ENCODE measurements around the gene SLC6A12. TPM values are rescaled to one million over a fixed set of nuclear protein-coding genes. Genes with fewer than 3 reads are reported as not detected.
"Not testable (repeated sequence)": the region's sequence is repeated elsewhere in the genome, so short reads cannot be mapped to it uniquely, and the experiment has no call there.

SLC6A12 gene
- total and polyA plus RNA-seq, 4 experiments from 2014 or later, result 0.33 to 0.49 TPM; not detected in 2

DNA sequence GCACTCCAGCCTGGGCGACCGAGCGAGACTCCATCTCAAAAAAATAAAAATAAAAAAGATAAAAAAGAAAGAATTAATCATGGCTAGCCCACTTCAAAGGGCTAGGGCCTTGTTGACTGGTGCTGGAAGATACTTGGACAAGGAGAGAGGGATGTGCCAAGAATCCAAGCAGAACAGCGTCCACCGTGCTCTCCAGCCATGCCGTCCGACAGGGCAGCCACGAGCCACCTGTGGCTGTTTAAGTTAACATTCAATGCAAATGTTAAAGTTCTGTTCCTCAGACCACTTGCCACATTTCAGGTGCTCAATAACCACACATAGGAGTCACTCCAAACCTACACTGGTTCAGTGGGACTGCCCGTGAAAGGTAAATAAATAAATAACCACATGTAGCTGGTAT is 27.3 kb upstream of the SLC6A12 start:
- intact Hi-C loops (cut with micrococcal nuclease), result no loop called here
- no peaks in the 10 kb centered on the region for H3K36me3 ChIP-seq (ENCODE audit: insufficient read depth, low read length)
- CTCF ChIA-PET (ENCODE audit: partially characterized antibody), result no interaction called here
- Mint-ChIP-seq H3K9me3 (peaks cover 0 to 42% (median 11%) of the 10 kb centered on the region in 8 donors), H3K4me1 (no peaks in the 10 kb centered on the region), H3K4me3 (no peak overlapping the region), H3K36me3 (peaks cover 7% of the 10 kb centered on the region in 2 donors), H3K27ac (no peak overlapping the region), H3K27me3 (peaks cover 9 to 24% of the 10 kb centered on the region in 2 donors)
- no peak for DNase-seq
- no peaks in the 10 kb centered on the region for H3K4me1 ChIP-seq (ENCODE audit: insufficient read depth, low read length)
- no peak overlapping the region for H3K27ac ChIP-seq (ENCODE audit: low read depth, low read length)
- POLR2A ChIA-PET (ENCODE audit: partially characterized antibody), result no interaction called here
- no peaks in the 10 kb centered on the region for H3K9me3 ChIP-seq (ENCODE audit: control insufficient read depth in 1 of 2, low read length in 2 of 2)
- H3K27me3 ChIP-seq (ENCODE audit: insufficient read depth, low read length), result no peaks in the 10 kb centered on the region
- H3K4me3 ChIP-seq (ENCODE audit: low read length in 2 of 2), result no peak overlapping the region

DNA sequence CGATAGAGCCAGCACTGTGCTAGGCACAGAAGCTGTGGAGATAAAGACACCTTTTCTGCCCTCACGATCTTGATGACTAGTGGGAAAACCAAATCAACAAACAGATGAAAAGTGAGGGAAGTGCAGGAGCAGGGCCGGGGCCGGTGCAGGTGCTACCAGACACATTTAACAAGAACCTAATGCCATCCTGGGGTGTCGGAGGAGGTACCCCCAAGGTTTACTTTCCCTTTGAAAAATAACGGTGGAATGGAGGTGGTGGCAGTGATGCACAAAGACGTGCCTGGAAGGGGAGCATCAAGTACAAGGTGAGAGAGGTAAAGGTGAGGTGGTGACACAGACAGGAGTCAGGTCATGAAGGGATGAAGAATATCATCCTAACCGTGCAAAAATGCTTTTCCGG is 26.6 kb upstream of the SLC6A12 start:
- CTCF ChIA-PET (ENCODE audit: partially characterized antibody), result no interaction called here
- Histone ChIP-seq H3K9me3 (ENCODE audit: control insufficient read depth in 1 of 2, low read length in 2 of 2) (no peaks in the 10 kb centered on the region), H3K4me1 (ENCODE audit: insufficient read depth, low read length) (no peaks in the 10 kb centered on the region), H3K36me3 (ENCODE audit: insufficient read depth, low read length) (no peaks in the 10 kb centered on the region), H3K27me3 (ENCODE audit: insufficient read depth, low read length) (no peaks in the 10 kb centered on the region), H3K27ac (ENCODE audit: low read depth, low read length) (no peak overlapping the region), H3K4me3 (ENCODE audit: low read length in 2 of 2) (no peak overlapping the region)
- no peaks in the 10 kb centered on the region for H3K4me1 Mint-ChIP-seq
- peaks cover 10% of the 10 kb centered on the region in 2 donors for H3K36me3 Mint-ChIP-seq
- POLR2A ChIA-PET (ENCODE audit: partially characterized antibody), result no interaction called here
- DNase-seq, result no peak
- no peak overlapping the region for H3K27ac Mint-ChIP-seq
- peaks cover 9 to 26% of the 10 kb centered on the region in 2 donors for H3K27me3 Mint-ChIP-seq
- intact Hi-C loops (cut with micrococcal nuclease), result no loop called here
- H3K9me3 Mint-ChIP-seq, result peaks cover 0 to 48% (median 18%) of the 10 kb centered on the region in 8 donors
- no peak overlapping the region for H3K4me3 Mint-ChIP-seq

DNA sequence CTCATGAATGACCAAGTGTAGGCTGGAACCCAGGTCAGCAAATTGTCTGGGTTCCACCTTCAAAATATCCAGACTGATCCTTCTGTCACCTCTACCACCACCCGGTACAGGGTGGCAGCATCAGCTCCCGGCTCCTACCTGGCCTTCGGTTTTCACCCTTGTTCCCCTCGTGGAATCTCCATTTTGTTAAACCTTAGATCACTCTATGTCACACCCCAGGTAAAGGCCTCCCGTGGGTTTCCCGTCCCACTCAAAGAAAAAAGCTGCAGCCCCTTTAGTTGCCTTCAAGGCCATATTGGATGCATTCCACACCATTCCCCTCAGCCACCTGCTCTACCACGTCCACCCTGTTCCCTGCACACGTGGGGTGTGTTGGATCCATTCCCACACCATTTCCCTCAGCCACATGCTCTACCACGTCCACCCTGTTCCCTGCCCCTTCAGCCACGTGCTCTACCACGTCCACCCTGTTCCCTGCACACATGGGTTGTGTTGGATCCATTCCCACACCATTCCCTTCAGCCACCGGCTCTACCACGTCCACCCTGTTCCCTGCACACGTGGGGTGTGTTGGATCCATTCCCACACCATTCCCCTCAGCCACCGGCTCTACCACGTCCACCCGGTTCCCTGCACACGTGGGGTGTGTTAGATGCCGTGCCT is 24.9 kb upstream of the SLC6A12 start:
- CTCF ChIA-PET (ENCODE audit: partially characterized antibody), result no interaction called here
- H3K4me3 Mint-ChIP-seq, result no peak overlapping the region

DNA sequence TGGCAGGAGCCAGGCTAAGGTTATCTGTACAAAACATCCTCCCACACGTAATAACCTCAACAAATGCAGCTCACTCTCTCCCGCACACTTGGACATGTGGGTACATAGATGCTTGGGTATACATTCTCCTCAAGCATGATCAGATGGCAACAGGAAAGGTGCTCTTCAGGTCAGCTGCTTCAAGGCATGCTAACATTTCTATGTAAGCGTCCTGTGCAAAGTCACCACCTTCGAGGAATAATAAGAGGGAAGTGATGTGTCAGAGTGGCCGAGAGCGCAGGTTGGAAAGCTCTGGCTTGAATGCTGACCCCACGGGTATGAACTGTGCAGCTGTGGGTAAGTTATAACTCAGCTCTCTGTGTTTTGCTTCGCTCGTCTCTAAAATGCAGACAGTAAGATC is 24.2 kb upstream of the SLC6A12 start:
- Histone ChIP-seq H3K4me3 (ENCODE audit: low read length in 2 of 2) (no peak overlapping the region), H3K27ac (ENCODE audit: low read depth, low read length) (no peak overlapping the region), H3K9me3 (ENCODE audit: control insufficient read depth in 1 of 2, low read length in 2 of 2) (no peaks in the 10 kb centered on the region), H3K27me3 (ENCODE audit: insufficient read depth, low read length) (no peaks in the 10 kb centered on the region), H3K36me3 (ENCODE audit: insufficient read depth, low read length) (no peaks in the 10 kb centered on the region), H3K4me1 (ENCODE audit: insufficient read depth, low read length) (no peaks in the 10 kb centered on the region)
- Mint-ChIP-seq H3K27ac (no peak overlapping the region), H3K4me1 (no peaks in the 10 kb centered on the region), H3K4me3 (no peak overlapping the region), H3K9me3 (peaks cover 0 to 44% (median 22%) of the 10 kb centered on the region in 8 donors), H3K36me3 (peaks cover 3 to 7% of the 10 kb centered on the region in 2 donors), H3K27me3 (peaks cover 6 to 25% of the 10 kb centered on the region in 2 donors)
- intact Hi-C loops (cut with micrococcal nuclease), result no loop called here
- CTCF ChIA-PET (ENCODE audit: partially characterized antibody), result no interaction called here
- POLR2A ChIA-PET (ENCODE audit: partially characterized antibody), result no interaction called here
- no peak for DNase-seq

More for the DNA sequence above, 24.9 kb upstream of the SLC6A12 start:
- Histone ChIP-seq H3K36me3 (ENCODE audit: insufficient read depth, low read length) (no peaks in the 10 kb centered on the region), H3K4me1 (ENCODE audit: insufficient read depth, low read length) (no peaks in the 10 kb centered on the region), H3K4me3 (ENCODE audit: low read length in 2 of 2) (no peak overlapping the region), H3K27me3 (ENCODE audit: insufficient read depth, low read length) (no peaks in the 10 kb centered on the region), H3K9me3 (ENCODE audit: control insufficient read depth in 1 of 2, low read length in 2 of 2) (no peaks in the 10 kb centered on the region), H3K27ac (ENCODE audit: low read depth, low read length) (no peak overlapping the region)
- no peak for DNase-seq
- peaks cover 0 to 45% (median 22%) of the 10 kb centered on the region in 8 donors for H3K9me3 Mint-ChIP-seq
- peaks cover 5 to 7% of the 10 kb centered on the region in 2 donors for H3K36me3 Mint-ChIP-seq
- intact Hi-C loops (cut with micrococcal nuclease), result no loop called here
- H3K27ac Mint-ChIP-seq, result no peak overlapping the region
- POLR2A ChIA-PET (ENCODE audit: partially characterized antibody), result no interaction called here
- H3K4me1 Mint-ChIP-seq, result no peaks in the 10 kb centered on the region
- H3K27me3 Mint-ChIP-seq, result peaks cover 8 to 24% of the 10 kb centered on the region in 2 donors

DNA sequence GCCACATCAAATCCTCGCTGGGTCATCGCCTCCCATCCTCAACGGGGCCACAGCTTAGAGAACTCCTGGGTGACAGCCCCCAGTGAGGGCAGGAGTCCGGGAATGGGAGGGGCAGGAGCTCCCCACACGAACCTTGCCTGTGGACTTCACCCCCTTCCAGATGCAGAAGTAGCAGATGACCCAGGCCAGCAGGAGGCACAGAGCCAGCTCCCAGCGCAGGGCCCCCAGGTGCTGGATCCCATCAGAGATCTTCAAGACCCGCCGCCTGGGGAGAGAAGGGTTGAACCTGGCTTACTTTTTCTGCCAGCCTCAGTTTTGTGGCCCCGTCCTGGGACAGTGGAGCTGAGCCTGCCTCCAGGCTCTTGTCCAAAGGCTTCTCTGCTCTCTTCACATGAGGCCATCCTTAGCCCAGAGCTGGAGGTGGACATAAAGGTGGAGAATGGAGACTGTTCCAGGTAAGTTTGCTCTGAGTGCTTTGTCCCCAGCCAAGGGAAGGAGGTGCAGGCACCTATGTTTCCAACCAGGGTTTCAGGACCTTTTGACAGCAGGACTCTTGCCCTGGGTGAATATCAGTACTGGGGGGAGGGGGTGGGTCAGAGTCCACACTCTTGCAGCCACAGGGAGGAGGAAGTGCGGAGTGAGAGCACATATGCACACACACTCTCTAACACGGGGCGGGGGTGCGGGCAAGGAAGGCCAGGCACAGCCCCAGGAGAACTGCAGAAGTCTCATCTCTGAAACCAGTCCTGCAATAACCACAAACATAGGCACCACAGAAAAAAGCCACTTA is 23.3 kb upstream of the SLC6A12 start:
- peaks cover 0 to 41% (median 22%) of the 10 kb centered on the region in 8 donors for H3K9me3 Mint-ChIP-seq
- no peaks in the 10 kb centered on the region for H3K36me3 ChIP-seq (ENCODE audit: insufficient read depth, low read length)
- H3K27me3 ChIP-seq (ENCODE audit: insufficient read depth, low read length), result no peaks in the 10 kb centered on the region
- POLR2A ChIA-PET (ENCODE audit: partially characterized antibody), result no interaction called here
- peaks cover 3 to 7% of the 10 kb centered on the region in 2 donors for H3K36me3 Mint-ChIP-seq
- H3K27me3 Mint-ChIP-seq, result peaks cover 7 to 24% of the 10 kb centered on the region in 2 donors
- intact Hi-C loops (cut with micrococcal nuclease), result no loop called here
- no peaks in the 10 kb centered on the region for H3K4me1 ChIP-seq (ENCODE audit: insufficient read depth, low read length)
- no peak overlapping the region for H3K4me3 ChIP-seq (ENCODE audit: low read length in 2 of 2)
- no peaks in the 10 kb centered on the region for H3K4me1 Mint-ChIP-seq
- no peak for DNase-seq
- no peak overlapping the region for H3K27ac Mint-ChIP-seq
- no peaks in the 10 kb centered on the region for H3K9me3 ChIP-seq (ENCODE audit: control insufficient read depth in 1 of 2, low read length in 2 of 2)
- no peak overlapping the region for H3K4me3 Mint-ChIP-seq
- no peak overlapping the region for H3K27ac ChIP-seq (ENCODE audit: low read depth, low read length)
- CTCF ChIA-PET (ENCODE audit: partially characterized antibody), result no interaction called here

DNA sequence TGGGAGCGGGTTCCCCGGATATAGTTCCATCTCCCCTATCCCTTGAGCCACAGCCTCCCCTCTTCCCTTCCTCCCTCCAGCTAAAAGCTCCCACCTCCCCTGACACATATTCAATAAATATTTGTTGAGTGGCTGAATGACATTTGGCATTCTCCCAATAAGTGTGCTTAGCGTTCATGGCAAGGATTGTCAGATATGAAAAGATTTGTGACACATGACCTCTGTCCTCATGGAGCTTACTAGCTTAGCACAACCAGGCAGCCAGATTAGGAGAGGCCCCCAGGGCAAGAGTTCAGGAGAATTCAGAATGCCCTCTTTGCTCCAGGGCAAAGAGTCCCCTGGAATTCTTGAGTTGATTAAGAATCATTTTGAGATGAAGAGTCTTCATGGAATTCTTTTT is 22.5 kb upstream of the SLC6A12 start:
- H3K4me3 Mint-ChIP-seq, result no peak overlapping the region
- ChIA-PET POLR2A (ENCODE audit: partially characterized antibody) (no interaction called here), CTCF (ENCODE audit: partially characterized antibody) (no interaction called here)
- no peaks in the 10 kb centered on the region for H3K27me3 ChIP-seq (ENCODE audit: insufficient read depth, low read length)
- intact Hi-C loops (cut with micrococcal nuclease), result no loop called here
- H3K27ac ChIP-seq (ENCODE audit: low read depth, low read length), result no peak overlapping the region
- H3K27ac Mint-ChIP-seq, result no peak overlapping the region
- peaks cover 0 to 41% (median 22%) of the 10 kb centered on the region in 8 donors for H3K9me3 Mint-ChIP-seq
- no peaks in the 10 kb centered on the region for H3K4me1 Mint-ChIP-seq
- H3K9me3 ChIP-seq (ENCODE audit: control insufficient read depth in 1 of 2, low read length in 2 of 2), result no peaks in the 10 kb centered on the region
- DNase-seq, result no peak
- no peaks in the 10 kb centered on the region for H3K4me1 ChIP-seq (ENCODE audit: insufficient read depth, low read length)
- H3K4me3 ChIP-seq (ENCODE audit: low read length in 2 of 2), result no peak overlapping the region
- H3K36me3 Mint-ChIP-seq, result peaks cover 3 to 7% of the 10 kb centered on the region in 2 donors
- peaks cover 8 to 29% of the 10 kb centered on the region in 2 donors for H3K27me3 Mint-ChIP-seq
- no peaks in the 10 kb centered on the region for H3K36me3 ChIP-seq (ENCODE audit: insufficient read depth, low read length)

DNA sequence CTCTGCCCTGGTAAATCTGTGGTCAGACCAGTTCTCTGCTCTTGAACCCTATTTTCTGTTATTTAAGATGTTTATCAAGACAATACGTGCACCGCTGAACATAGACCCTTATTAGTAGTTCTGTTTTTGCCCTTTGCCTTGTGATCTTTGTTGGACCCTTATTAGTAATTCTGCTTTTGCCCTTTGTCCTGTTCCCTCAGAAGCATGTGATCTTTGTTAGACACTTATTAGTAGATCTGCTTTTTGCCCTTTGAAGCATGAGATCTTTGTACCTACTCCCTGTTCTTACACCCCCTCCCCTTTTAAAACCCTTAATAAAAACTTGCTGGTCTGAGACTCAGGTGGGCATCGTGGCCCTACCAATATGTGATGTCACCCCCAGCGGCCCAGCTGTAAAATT is 22.0 kb upstream of the SLC6A12 start:
- DNase-seq; H3K27ac ChIP-seq (ENCODE audit: low read depth, low read length); H3K4me1 Mint-ChIP-seq; POLR2A ChIA-PET (ENCODE audit: partially characterized antibody); H3K27ac Mint-ChIP-seq; H3K36me3 Mint-ChIP-seq; CTCF ChIA-PET (ENCODE audit: partially characterized antibody); H3K36me3 ChIP-seq (ENCODE audit: insufficient read depth, low read length); H3K4me3 ChIP-seq (ENCODE audit: low read length in 2 of 2); H3K4me3 Mint-ChIP-seq; H3K9me3 ChIP-seq (ENCODE audit: control insufficient read depth in 1 of 2, low read length in 2 of 2); H3K27me3 ChIP-seq (ENCODE audit: insufficient read depth, low read length); H3K4me1 ChIP-seq (ENCODE audit: insufficient read depth, low read length); intact Hi-C loops (cut with micrococcal nuclease): not testable (repeated sequence)
- Mint-ChIP-seq H3K9me3 (peaks cover 0 to 41% (median 22%) of the 10 kb centered on the region in 8 donors), H3K27me3 (peaks cover 8 to 29% of the 10 kb centered on the region in 2 donors)

Data from CD4-positive, alpha-beta memory T cell (primary cell).